ENCODE results near the gene SLC9B1. TPM values are rescaled to one million over a fixed set of nuclear protein-coding genes. Genes with fewer than 3 reads are reported as not detected.

Gene SLC9B1
- total and polyA plus RNA-seq, 2 donors (not counting 1 experiment from before 2014, with no cell fraction given) = 2.1 to 2.2 TPM

- Histone ChIP-seq H3K4me1 (ENCODE audit: control insufficient read depth in 2 of 2, insufficient read depth in 2 of 2, low read length in 2 of 2) (no peaks in the 10 kb centered on the region), H2AFZ (ENCODE audit: insufficient read depth, low read depth, low read length, poor library complexity, severe bottlenecking) (no peak overlapping the region), H3K79me2 (ENCODE audit: control insufficient read depth, insufficient read depth, low read length) (no peaks in the 10 kb centered on the region), H4K20me1 (ENCODE audit: control insufficient read depth, insufficient read depth, low read length, poor library complexity, severe bottlenecking) (no peaks in the 10 kb centered on the region), H3K4me3 (ENCODE audit: control extremely low read depth in 1 of 5, extremely low read depth in 1 of 5, insufficient read depth in 1 of 5, low read depth in 2 of 5, low read length in 4 of 5) (no peak overlapping the region), H3K27me3 (replicated peaks in 1 of 4; ENCODE audit: control extremely low read depth in 1 of 4, control insufficient read depth in 3 of 4, insufficient read depth in 4 of 4, low read length in 3 of 4) (no peaks in the 10 kb centered on the region), H3K9ac (ENCODE audit: low read length) (no peak overlapping the region), H3K4me2 (replicated peaks; ENCODE audit: low read depth, low read length, poor library complexity, severe bottlenecking) (no peak overlapping the region), H3K36me3 (replicated peaks in 1 of 2; ENCODE audit: control extremely low read depth in 1 of 2, control insufficient read depth in 1 of 2, extremely low read depth in 1 of 2, insufficient read depth in 2 of 2, low read length in 1 of 2) (peaks cover 4 to 5% of the 10 kb centered on the region in 2 experiments), H3K9me3 (ENCODE audit: control extremely low read depth in 1 of 3, control insufficient read depth in 2 of 3, insufficient read depth in 1 of 3, low read length in 2 of 3) (no peaks in the 10 kb centered on the region), H3K27ac (ENCODE audit: low read length in 2 of 2) (no peak overlapping the region)
- no peaks in the 10 kb centered on the region for H3K4me1 Mint-ChIP-seq
- H3K9me3 Mint-ChIP-seq (ENCODE audit: insufficient read depth) = no peaks in the 10 kb centered on the region
- DNase-seq (no peak), ATAC-seq (ENCODE audit: low read depth) (no peak)
- CTCF ChIA-PET = no interaction called here
- intact Hi-C loops (cut with micrococcal nuclease) = no loop called here
- WGBS (ENCODE audit: insufficient coverage) = 86% methylated on average over 1 of the region's 3 CpGs
- no peak overlapping the region for H3K4me3 Mint-ChIP-seq
- TF ChIP-seq EZH2 (IDR thresholded peaks at IDR 0.05; ENCODE audit: borderline replicate concordance, insufficient read depth, low read depth, low read length, poor library complexity, severe bottlenecking) (no peak), CTCF (IDR thresholded peaks at IDR 0.05) (no peak)
- H3K27me3 Mint-ChIP-seq = no peaks in the 10 kb centered on the region
- no peak overlapping the region for H3K27ac Mint-ChIP-seq
- POLR2A ChIA-PET = no interaction called here
Measured at GRCh38 chr4:103030791-103031190, 11.3 kb upstream of the SLC9B1 start.

GRCh38 chr4:103029300-103029699, 9.8 kb upstream of the SLC9B1 start:
- no peak for TF ChIP-seq CTCF (IDR thresholded peaks at IDR 0.05)
- TF ChIP-seq EZH2 (IDR thresholded peaks at IDR 0.05; ENCODE audit: borderline replicate concordance, insufficient read depth, low read depth, low read length, poor library complexity, severe bottlenecking) = no peak
- Histone ChIP-seq H3K36me3 (replicated peaks in 1 of 2; ENCODE audit: control extremely low read depth in 1 of 2, control insufficient read depth in 1 of 2, extremely low read depth in 1 of 2, insufficient read depth in 2 of 2, low read length in 1 of 2) (peaks cover 3% of the 10 kb centered on the region in 2 experiments), H3K4me2 (replicated peaks; ENCODE audit: low read depth, low read length, poor library complexity, severe bottlenecking) (no peak overlapping the region), H3K4me1 (ENCODE audit: control insufficient read depth in 2 of 2, insufficient read depth in 2 of 2, low read length in 2 of 2) (no peaks in the 10 kb centered on the region), H3K27ac (ENCODE audit: low read length in 2 of 2) (no peak overlapping the region), H3K9me3 (ENCODE audit: control extremely low read depth in 1 of 3, control insufficient read depth in 2 of 3, insufficient read depth in 1 of 3, low read length in 2 of 3) (no peaks in the 10 kb centered on the region), H3K79me2 (ENCODE audit: control insufficient read depth, insufficient read depth, low read length) (no peaks in the 10 kb centered on the region), H2AFZ (ENCODE audit: insufficient read depth, low read depth, low read length, poor library complexity, severe bottlenecking) (no peak overlapping the region), H3K9ac (ENCODE audit: low read length) (no peak overlapping the region), H3K27me3 (replicated peaks in 1 of 4; ENCODE audit: control extremely low read depth in 1 of 4, control insufficient read depth in 3 of 4, insufficient read depth in 4 of 4, low read length in 3 of 4) (no peaks in the 10 kb centered on the region), H4K20me1 (ENCODE audit: control insufficient read depth, insufficient read depth, low read length, poor library complexity, severe bottlenecking) (no peaks in the 10 kb centered on the region), H3K4me3 (ENCODE audit: control extremely low read depth in 1 of 5, extremely low read depth in 1 of 5, insufficient read depth in 1 of 5, low read depth in 2 of 5, low read length in 4 of 5) (no peak overlapping the region)
- ChIA-PET CTCF (interaction anchor here (1.0 to 1.7 kb wide), 2 partner anchors 17 to 62 kb away, joined by 3 to 7 read pairs; no protein-coding TSS in a partner anchor), POLR2A (no interaction called here)
- ATAC-seq (ENCODE audit: low read depth) (no peak), DNase-seq (no peak)
- intact Hi-C loops (cut with micrococcal nuclease) = no loop called here
- Mint-ChIP-seq H3K4me1 (no peaks in the 10 kb centered on the region), H3K27me3 (no peaks in the 10 kb centered on the region), H3K9me3 (ENCODE audit: insufficient read depth) (no peaks in the 10 kb centered on the region), H3K4me3 (no peak overlapping the region), H3K27ac (no peak overlapping the region)
- 100% methylated on average over 1 of the region's 1 CpG for WGBS (ENCODE audit: insufficient coverage)

Data from B cell (primary cell).